Breast epithelium (tissue), 3 donors: ENCODE measurements around the gene PXYLP1.

Source experiments
- POLR2A ChIP-seq: fragments of 450-650 bp; IDR thresholded peaks from one replicate; pipeline ENCODE4 v1.6.1; 2016; ENCODE audit warnings: antibody characterized with exemption, mild to moderate bottlenecking, moderate library complexity
- TF ChIP-seq, protein P1 (sequence below), 3 donors: fragments of 450-650 bp; IDR thresholded peaks; one replicate each; pipeline ENCODE4 v1.5.1; 2016 to 2017; ENCODE audit warnings: antibody characterized with exemption in 3 of 3, mild to moderate bottlenecking in 3 of 3, moderate library complexity in 3 of 3

DNA sequence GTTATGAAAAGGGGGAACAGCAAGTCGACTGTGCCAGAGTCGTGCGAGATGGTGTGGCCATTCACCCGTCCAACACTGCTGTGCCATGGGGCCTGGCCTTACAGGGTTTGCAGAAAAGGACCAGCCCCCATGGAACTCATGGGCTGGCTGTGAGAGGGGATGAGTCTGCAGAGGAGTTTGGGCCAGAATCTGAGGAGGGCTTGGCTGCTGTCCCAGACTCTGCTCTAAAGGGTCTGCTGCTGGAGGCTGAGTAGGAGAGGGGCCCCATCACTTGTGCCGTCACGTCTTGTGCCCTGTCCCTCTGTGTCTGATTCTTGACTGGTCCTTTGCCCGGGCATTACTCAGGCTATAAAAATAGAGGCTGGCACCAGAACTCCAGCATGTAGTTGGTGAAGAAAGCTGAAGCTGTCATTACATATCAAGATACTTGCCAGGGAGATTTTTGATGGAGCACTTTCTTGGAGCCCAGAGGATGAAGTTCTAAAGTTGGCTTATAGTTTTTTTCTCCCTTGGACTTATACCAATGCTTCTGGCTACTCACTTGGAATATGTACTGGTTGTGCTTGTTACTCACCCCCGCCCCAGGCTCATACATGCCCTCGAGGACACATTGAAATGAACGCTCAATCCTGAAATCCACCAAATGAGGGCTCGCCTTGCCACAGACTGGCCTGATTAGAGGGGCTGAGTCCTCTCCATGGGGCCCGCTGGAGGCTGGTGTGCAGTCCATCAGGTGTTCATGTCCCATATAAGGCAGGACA, 10.2 kb downstream of the PXYLP1 start:
- TF ChIP-seq, protein P1, sequence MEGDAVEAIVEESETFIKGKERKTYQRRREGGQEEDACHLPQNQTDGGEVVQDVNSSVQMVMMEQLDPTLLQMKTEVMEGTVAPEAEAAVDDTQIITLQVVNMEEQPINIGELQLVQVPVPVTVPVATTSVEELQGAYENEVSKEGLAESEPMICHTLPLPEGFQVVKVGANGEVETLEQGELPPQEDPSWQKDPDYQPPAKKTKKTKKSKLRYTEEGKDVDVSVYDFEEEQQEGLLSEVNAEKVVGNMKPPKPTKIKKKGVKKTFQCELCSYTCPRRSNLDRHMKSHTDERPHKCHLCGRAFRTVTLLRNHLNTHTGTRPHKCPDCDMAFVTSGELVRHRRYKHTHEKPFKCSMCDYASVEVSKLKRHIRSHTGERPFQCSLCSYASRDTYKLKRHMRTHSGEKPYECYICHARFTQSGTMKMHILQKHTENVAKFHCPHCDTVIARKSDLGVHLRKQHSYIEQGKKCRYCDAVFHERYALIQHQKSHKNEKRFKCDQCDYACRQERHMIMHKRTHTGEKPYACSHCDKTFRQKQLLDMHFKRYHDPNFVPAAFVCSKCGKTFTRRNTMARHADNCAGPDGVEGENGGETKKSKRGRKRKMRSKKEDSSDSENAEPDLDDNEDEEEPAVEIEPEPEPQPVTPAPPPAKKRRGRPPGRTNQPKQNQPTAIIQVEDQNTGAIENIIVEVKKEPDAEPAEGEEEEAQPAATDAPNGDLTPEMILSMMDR (IDR thresholded peaks at IDR 0.05) = no peak
- no peak for TF ChIP-seq POLR2A
